Caco-2 (cell line): ENCODE results near the gene TNS3. TPM values are rescaled to one million over a fixed set of nuclear protein-coding genes. Genes with fewer than 3 reads are reported as not detected.
A peak's percentile ranks its signal among the peaks of the same experiment; 100 is the strongest.

Experiments
- BruUV-seq: library from RNA; stranded (reverse); fragments of 400-500 nt; replicated peaks from 2 replicates; lab custom pipeline; 2021; lab: Mats Ljungman, UMichigan
- CTCF ChIA-PET: fragments of 300-600 bp; sonication (Branson Sonifier 250); formaldehyde crosslinking; loops from one replicate; lab custom pipeline; 2022; ENCODE audit warnings: antibody characterized with exemption; lab: Charles Lee
- POLR2A ChIA-PET: fragments of 300-600 bp; sonication (Branson Sonifier 250); formaldehyde crosslinking; loops from one replicate; lab custom pipeline; 2022; ENCODE audit warnings: antibody characterized with exemption; lab: Charles Lee
- DNase-seq, 2 experiments: peaks; one replicate each; pipeline versions ENCODE4 v3.0.0 to v3.0.0-alpha.2; 2020 to 2022
- H3K27me3 ChIP-seq: replicated peaks from 2 replicates; pipeline ENCODE4 v1.6.0; 2011; ENCODE audit warnings: low read length; ENCODE audit not compliant: control insufficient read depth, insufficient read depth
- H3K36me3 ChIP-seq: 2 replicates; pipeline ENCODE4 v1.5.1; 2011; ENCODE audit warnings: low read length; ENCODE audit not compliant: control insufficient read depth, insufficient read depth
- H3K4me1 ChIP-seq: fragments of 250-450 bp; sonication (Bioruptor Pico); 2 replicates; pipeline ENCODE4 v1.5.1; 2020; ENCODE audit warnings: mild to moderate bottlenecking
- H3K4me3 ChIP-seq: 2 replicates; pipeline ENCODE4 v1.5.1; 2011; ENCODE audit warnings: low read depth, mild to moderate bottlenecking, control low read depth, low read length
- H3K9me3 ChIP-seq: fragments of 250-450 bp; sonication (Bioruptor Pico); 2 replicates; pipeline ENCODE4 v1.5.1; 2020; ENCODE audit warnings: mild to moderate bottlenecking, moderate library complexity
- H3K27ac Mint-ChIP-seq: one replicate; pipeline ENCODE4 v1.8.0; 2022; ENCODE audit warnings: mixed read lengths; ENCODE audit not compliant: unreplicated experiment
- H3K27me3 Mint-ChIP-seq: one replicate; pipeline ENCODE4 v1.8.0; 2022; ENCODE audit warnings: mixed read lengths; ENCODE audit not compliant: insufficient read depth, unreplicated experiment
- H3K36me3 Mint-ChIP-seq: one replicate; pipeline ENCODE4 v1.8.0; 2022; ENCODE audit warnings: mild to moderate bottlenecking, mixed read lengths; ENCODE audit not compliant: insufficient read depth, unreplicated experiment
- H3K4me1 Mint-ChIP-seq: one replicate; pipeline ENCODE4 v1.8.0; 2022; ENCODE audit warnings: low read depth, mixed read lengths; ENCODE audit not compliant: unreplicated experiment
- H3K4me3 Mint-ChIP-seq: one replicate; pipeline ENCODE4 v1.8.0; 2022; ENCODE audit warnings: mild to moderate bottlenecking, moderate library complexity, mixed read lengths; ENCODE audit not compliant: unreplicated experiment
- H3K9me3 Mint-ChIP-seq: one replicate; pipeline ENCODE4 v1.8.0; 2022; ENCODE audit warnings: mixed read lengths; ENCODE audit not compliant: unreplicated experiment
- CTCF ChIP-seq, 2 experiments: fragments of 200-600 bp in 1 of 2; IDR thresholded peaks; 1 replicate in 1 of 2; 2 replicates in 1 of 2; pipeline versions ENCODE4 v1.5.1 to v1.8.0; 2011 to 2022; ENCODE audit warnings: antibody characterized with exemption in 1 of 2, control low read depth in 1 of 2, inconsistent platforms in 1 of 2, low read depth in 1 of 2, low read length in 1 of 2, mild to moderate bottlenecking in 1 of 2, moderate library complexity in 1 of 2; ENCODE audit not compliant: insufficient read depth in 1 of 2, severe bottlenecking in 1 of 2, unreplicated experiment in 1 of 2
- intact Hi-C: fragments of 100-400 bp; cut with micrococcal nuclease; formaldehyde crosslinking; loops from one replicate; pipeline ENCODE4 v1.10.0; 2022; ENCODE audit not compliant: unreplicated experiment
- total RNA-seq: library from RNA; stranded (reverse); gene quantifications from 2 replicates; pipeline ENCODE4 v1.2.3, GENCODE V29; 2022

TNS3 gene
- total RNA-seq, 1 experiment from 2014 or later: 263 TPM

DNA sequence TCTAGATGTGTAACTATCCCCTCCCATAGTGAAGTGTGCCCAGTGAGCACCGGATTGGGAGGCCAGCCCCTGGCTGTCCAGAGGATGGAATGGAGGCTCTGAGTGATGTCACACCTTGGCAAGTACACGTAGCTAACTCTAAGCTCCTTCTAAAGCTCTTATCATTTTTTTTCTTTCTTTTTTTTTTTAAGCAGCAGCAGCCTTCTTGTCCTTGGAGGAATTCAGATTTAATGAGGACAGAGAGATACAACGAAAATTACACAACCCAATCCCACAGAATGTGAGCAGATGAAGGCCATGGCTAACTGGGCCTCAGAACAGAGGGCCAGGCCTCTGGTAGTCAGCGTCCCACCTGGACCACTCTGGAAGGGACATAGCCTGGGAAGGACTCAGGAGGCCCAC is 11.3 kb downstream of the TNS3 start:
- intact Hi-C loops: no loop called here
- Histone ChIP-seq H3K4me3 (no peak overlapping the region), H3K9me3 (no peaks in the 10 kb centered on the region), H3K27me3 (no peaks in the 10 kb centered on the region), H3K4me1 (peaks cover 73% of the 10 kb centered on the region), H3K36me3 (peaks cover 4% of the 10 kb centered on the region)
- no peak for DNase-seq
- no TSS peak for BruUV-seq
- Mint-ChIP-seq H3K4me3 (peak overlapping the region; percentile 42), H3K36me3 (peaks cover 97% of the 10 kb centered on the region), H3K27ac (peak overlapping the region; percentile 92), H3K27me3 (no peaks in the 10 kb centered on the region), H3K4me1 (peaks cover 59% of the 10 kb centered on the region), H3K9me3 (no peaks in the 10 kb centered on the region)
- ChIA-PET CTCF (interaction anchor here (0.5 to 1.1 kb wide), 3 partner anchors 36 to 249 kb away, joined by 3 to 4 read pairs (median 4); no protein-coding TSS in a partner anchor), POLR2A (interaction anchor here (0.6 kb wide), 1 partner anchor 11 kb away, joined by 5 read pairs; no protein-coding TSS in a partner anchor)
- no peak for TF ChIP-seq CTCF (IDR thresholded peaks at IDR 0.05; ENCODE audit: insufficient read depth in 1 of 2, low read depth in 1 of 2, low read length in 1 of 2, severe bottlenecking in 1 of 2, unreplicated experiment in 1 of 2)

GRCh38 chr7:47568547-47568946 is 13.4 kb downstream of the TNS3 start:
- H3K9me3 Mint-ChIP-seq: no peaks in the 10 kb centered on the region

DNA sequence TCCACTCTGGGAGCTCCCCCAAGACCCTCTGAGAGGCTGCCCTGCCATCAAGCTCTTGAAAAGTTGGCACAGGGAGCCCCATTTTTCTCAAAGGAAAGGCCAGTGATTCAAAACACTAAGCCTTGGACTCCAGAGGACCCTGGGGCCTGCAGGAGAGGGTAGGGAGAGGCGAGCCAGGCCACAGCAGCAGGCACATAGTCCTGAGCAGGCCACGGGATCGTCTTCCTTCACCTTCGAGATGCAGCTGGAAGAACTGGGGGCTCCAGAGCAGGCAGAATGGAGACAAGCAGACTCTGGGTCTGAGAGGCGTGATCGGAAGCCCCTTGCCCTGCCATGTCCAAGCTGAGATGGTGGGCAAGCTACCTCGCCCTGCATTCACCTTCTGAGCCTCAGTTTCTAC is 13.9 kb downstream of the TNS3 start:
- peaks cover 48% of the 10 kb centered on the region for H3K4me1 Mint-ChIP-seq
- peak overlapping the region; percentile 80 for H3K27ac Mint-ChIP-seq
- peaks cover 4% of the 10 kb centered on the region for H3K36me3 ChIP-seq
- H3K9me3 ChIP-seq: no peaks in the 10 kb centered on the region
- no peak for TF ChIP-seq CTCF (IDR thresholded peaks at IDR 0.05; ENCODE audit: insufficient read depth in 1 of 2, low read depth in 1 of 2, low read length in 1 of 2, severe bottlenecking in 1 of 2, unreplicated experiment in 1 of 2)
- intact Hi-C loops: no loop called here
- H3K4me3 ChIP-seq: no peak overlapping the region
- no peak overlapping the region for H3K4me3 Mint-ChIP-seq
- peaks cover 56% of the 10 kb centered on the region for H3K4me1 ChIP-seq
- H3K9me3 Mint-ChIP-seq: no peaks in the 10 kb centered on the region
- no peak for DNase-seq
- ChIA-PET POLR2A (no interaction called here), CTCF (no interaction called here)
- no peaks in the 10 kb centered on the region for H3K27me3 ChIP-seq
- no TSS peak for BruUV-seq
- peaks cover 97% of the 10 kb centered on the region for H3K36me3 Mint-ChIP-seq
- no peaks in the 10 kb centered on the region for H3K27me3 Mint-ChIP-seq

More at GRCh38 chr7:47568547-47568946, 13.4 kb downstream of the TNS3 start:
- Histone ChIP-seq H3K36me3 (peaks cover 4% of the 10 kb centered on the region), H3K9me3 (no peaks in the 10 kb centered on the region), H3K27me3 (no peaks in the 10 kb centered on the region), H3K4me1 (peaks cover 56% of the 10 kb centered on the region), H3K4me3 (no peak overlapping the region)
- no TSS peak for BruUV-seq
- intact Hi-C loops: no loop called here
- Mint-ChIP-seq H3K27ac (peak overlapping the region; percentile 57), H3K4me3 (no peak overlapping the region), H3K27me3 (no peaks in the 10 kb centered on the region), H3K36me3 (peaks cover 97% of the 10 kb centered on the region), H3K4me1 (peaks cover 48% of the 10 kb centered on the region)
- no peak for TF ChIP-seq CTCF (IDR thresholded peaks at IDR 0.05; ENCODE audit: insufficient read depth in 1 of 2, low read depth in 1 of 2, low read length in 1 of 2, severe bottlenecking in 1 of 2, unreplicated experiment in 1 of 2)
- POLR2A ChIA-PET: no interaction called here
- no peak for DNase-seq
- CTCF ChIA-PET: no interaction called here
